HepG2 (cell line): ENCODE data around the gene TATDN2. TPM values are rescaled to one million over a fixed set of nuclear protein-coding genes. Genes with fewer than 3 reads are reported as not detected.

Experiments used
- ARID4A ChIP-seq: sonication (generic); formaldehyde crosslinking; IDR thresholded peaks from 2 replicates; pipeline ENCODE4 v1.5.0; 2020; ENCODE audit warnings: mild to moderate bottlenecking, missing genetic modification reagents, borderline replicate concordance
- CSRNP1 ChIP-seq: sonication (generic); formaldehyde crosslinking; IDR thresholded peaks from 2 replicates; pipeline ENCODE4 v1.8.1; 2023; ENCODE audit warnings: mild to moderate bottlenecking, missing genetic modification reagents
- DNMT1 ChIP-seq: sonication (generic); formaldehyde crosslinking; IDR thresholded peaks from 2 replicates; pipeline ENCODE4 v1.5.1; 2020; ENCODE audit warnings: mild to moderate bottlenecking, missing genetic modification reagents
- GMEB2 ChIP-seq: IDR thresholded peaks from 2 replicates; pipeline ENCODE4 v1.6.1; 2016; ENCODE audit warnings: missing biosample characterization, missing genetic modification reagents, low read depth
- HBP1 ChIP-seq: IDR thresholded peaks from 2 replicates; pipeline ENCODE4 v1.6.1; 2016; ENCODE audit warnings: low read depth, control low read depth
- HCFC1 ChIP-seq: fragments of 150-350 bp; IDR thresholded peaks from 2 replicates; pipeline ENCODE4 v1.6.1; 2014; ENCODE audit warnings: low read depth, low read length
- MIER2 ChIP-seq: IDR thresholded peaks from 2 replicates; pipeline ENCODE4 v1.6.1; 2016; ENCODE audit warnings: missing biosample characterization, missing genetic modification reagents
- PITX1 ChIP-seq: sonication (generic); formaldehyde crosslinking; IDR thresholded peaks from 2 replicates; pipeline ENCODE4 v1.5.1; 2020; ENCODE audit warnings: mild to moderate bottlenecking, missing genetic modification reagents
- PPARG ChIP-seq: conservative IDR thresholded peaks from 2 replicates; pipeline ENCODE4 v1.6.1; 2016; ENCODE audit warnings: missing biosample characterization, missing genetic modification reagents
- SNAPC5 ChIP-seq: sonication (generic); formaldehyde crosslinking; IDR thresholded peaks from 2 replicates; pipeline ENCODE4 v1.8.1; 2023; ENCODE audit warnings: mild to moderate bottlenecking, missing genetic modification reagents, borderline replicate concordance
- SP4 ChIP-seq: sonication (generic); formaldehyde crosslinking; IDR thresholded peaks from 2 replicates; pipeline ENCODE4 v1.8.1; 2023; ENCODE audit warnings: mild to moderate bottlenecking, missing genetic modification reagents
- TEAD3 ChIP-seq: optimal IDR thresholded peaks from 2 replicates; pipeline ENCODE3; 2016; ENCODE audit warnings: borderline replicate concordance
- U2AF2 ChIP-seq: fragments of 200-400 bp; formaldehyde crosslinking; IDR thresholded peaks from 2 replicates; pipeline ENCODE4 v1.6.1; 2017; ENCODE audit warnings: low read depth, mild to moderate bottlenecking, low read length
- ZGPAT ChIP-seq: IDR thresholded peaks from 2 replicates; pipeline ENCODE4 v1.6.1; 2016; ENCODE audit warnings: mild to moderate bottlenecking
- ZNF143 ChIP-seq: sonication (generic); formaldehyde crosslinking; IDR thresholded peaks from 2 replicates; pipeline ENCODE4 v1.4.0; 2020; ENCODE audit warnings: missing genetic modification reagents
- ZNF780A ChIP-seq: sonication (generic); formaldehyde crosslinking; IDR thresholded peaks from 2 replicates; pipeline ENCODE4 v1.8.0; 2022; ENCODE audit warnings: mild to moderate bottlenecking, missing genetic modification reagents, moderate library complexity
- ZNF790 ChIP-seq: sonication (generic); formaldehyde crosslinking; IDR thresholded peaks from 2 replicates; pipeline ENCODE4 v1.8.0; 2022; ENCODE audit warnings: missing genetic modification reagents, mild to moderate bottlenecking, borderline replicate concordance
- polyA plus RNA-seq, 8 experiments: library from polyadenylated mRNA; depleted of rRNA in 3 of 8; stranded (reverse) in 7 of 8; unstranded in 1 of 8; fragments of >200 nt; fragmentation: Illumina TruSeq in 4 of 8; extraction: Trizol in 4 of 8; gene quantifications; 2 replicates each; pipeline versions ENCODE4 v1.2.1 to v1.2.3, GENCODE V29; 2011 to 2016; ENCODE audit warnings: low read depth in 4 of 8, missing spikeins in 1 of 8, mixed read lengths in 1 of 8; ENCODE audit not compliant: insufficient read depth in 1 of 8
- total RNA-seq, 5 experiments: library from RNA; depleted of rRNA; stranded (reverse); fragments of >200 nt; fragmentation: Illumina TruSeq; extraction: Trizol; gene quantifications; 2 replicates each; pipeline ENCODE4 v1.2.3, GENCODE V29; 2016; ENCODE audit warnings: low read depth in 1 of 5

TATDN2 gene
- total and polyA plus RNA-seq, 2 of the 13 experiments (the other 11 are each of a cell fraction or from before 2014, with no cell fraction given): 12.1 to 21.9 TPM

GRCh38 chr3:10292505-10293419 lies 44.5 kb downstream of the TATDN2 start, which contains the start of gene GHRL (continued):
- no peak for TF ChIP-seq SNAPC5
- TF ChIP-seq ZNF780A: no peak
- peak; percentile 59; the same call in 1 of the 2 replicates for TF ChIP-seq HBP1 (CRISPR knock-in tag)
- no peak for TF ChIP-seq ZNF790
- TF ChIP-seq MIER2: no peak
- no peak for TF ChIP-seq U2AF2
- 0 out of 2 replicates have a peak, but pooled peaks have one; percentile 54 for TF ChIP-seq PITX1
- peak; percentile 90 for TF ChIP-seq TEAD3 (CRISPR knock-in tag)
- no peak for TF ChIP-seq ZGPAT (CRISPR knock-in tag)
- no peak for TF ChIP-seq GMEB2 (CRISPR knock-in tag)
- TF ChIP-seq SP4 (CRISPR knock-in tag): peak; percentile 54; the same call in 1 of the 2 replicates
- no peak for TF ChIP-seq CSRNP1
- TF ChIP-seq ZNF143: peak; percentile 53
- TF ChIP-seq PPARG: peak; percentile 36; the same call in 1 of the 2 replicates
- no peak for TF ChIP-seq HCFC1
- TF ChIP-seq DNMT1 (CRISPR knock-in tag): no peak
- peak; percentile 67; the same call in 1 of the 2 replicates for TF ChIP-seq ARID4A (CRISPR knock-in tag)
